IPS-11a (cell line): ENCODE data around the gene GRIN3A.
"Not testable (repeated sequence)": the region's sequence is repeated elsewhere in the genome, so short reads cannot be mapped to it uniquely, and the experiment has no call there.

Experiments used
- H3K4me3 ChIP-seq: one replicate; pipeline ENCODE4 v1.5.1; 2013; ENCODE audit warnings: low read depth, low read length, control low read depth

Gene GRIN3A

DNA sequence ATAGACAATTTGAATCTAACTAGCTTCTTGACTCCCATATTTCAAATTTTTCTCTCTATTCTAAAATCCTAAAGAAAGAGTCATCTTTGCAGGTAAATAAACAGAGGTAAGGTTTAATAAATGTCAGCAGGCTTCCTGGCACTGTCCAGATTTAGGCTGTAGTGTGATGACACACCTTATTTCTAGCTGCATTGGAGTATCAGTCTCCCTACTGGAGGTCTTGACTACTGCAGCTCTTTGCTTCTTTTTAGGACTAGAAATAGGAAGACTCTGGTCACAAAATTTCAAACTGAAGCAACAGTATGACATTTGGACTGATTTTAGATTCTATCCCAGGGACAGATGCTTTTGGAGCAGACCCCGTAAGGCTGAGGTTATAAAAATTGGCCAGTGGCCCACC, 103.0 kb downstream of the GRIN3A start:
- H3K4me3 ChIP-seq: no peak overlapping the region

DNA sequence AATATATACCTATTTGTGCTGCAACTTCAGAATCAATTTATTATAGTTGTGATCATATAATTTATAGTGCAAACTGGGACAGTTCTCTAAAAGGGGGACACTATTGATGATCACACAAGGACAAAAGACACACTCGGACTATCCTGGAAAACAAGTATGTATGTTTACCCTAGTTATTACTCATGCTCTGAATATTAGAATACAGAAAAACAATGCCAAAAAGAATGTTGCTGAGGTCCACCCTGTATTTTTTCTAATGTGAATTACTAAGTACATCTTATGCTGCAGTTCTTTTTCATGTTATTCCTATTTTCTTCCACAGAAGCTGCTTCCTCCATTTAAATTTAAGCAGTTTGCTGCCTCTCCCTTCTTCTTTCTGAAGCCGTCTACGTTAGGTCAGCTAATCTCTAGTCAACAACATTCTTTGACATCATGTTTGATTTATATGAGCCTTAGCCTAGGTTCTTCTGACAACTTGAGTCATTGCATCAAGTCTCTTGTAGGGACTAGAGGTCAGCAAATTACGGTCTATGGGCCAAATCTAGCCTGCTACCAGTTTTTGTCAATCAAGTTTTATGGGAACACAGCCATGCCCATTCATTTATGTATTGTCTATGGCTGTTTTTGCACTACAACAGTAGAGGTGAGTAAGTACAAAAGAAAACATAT, 103.6 kb downstream of the GRIN3A start:
- no peak overlapping the region for H3K4me3 ChIP-seq

DNA sequence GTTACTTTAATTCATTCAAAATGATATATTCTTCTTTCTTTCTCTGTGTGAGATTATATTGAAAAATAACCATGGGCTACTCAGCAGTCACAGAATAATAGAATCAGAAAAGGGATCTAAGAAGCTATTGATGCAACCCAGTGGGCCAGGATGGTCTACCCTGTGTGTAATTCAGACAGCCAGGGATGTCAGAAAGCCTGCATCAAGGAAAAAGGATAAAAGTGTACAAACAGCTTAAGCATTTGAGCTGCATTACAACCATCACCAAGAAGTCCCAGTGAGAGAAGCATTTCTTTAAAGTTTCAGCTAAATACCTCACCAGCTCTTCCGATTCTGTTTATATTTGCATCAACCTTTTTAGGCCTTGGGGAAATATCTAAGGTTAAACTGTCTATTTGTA, 105.8 kb downstream of the GRIN3A start:
- no peak overlapping the region for H3K4me3 ChIP-seq

DNA sequence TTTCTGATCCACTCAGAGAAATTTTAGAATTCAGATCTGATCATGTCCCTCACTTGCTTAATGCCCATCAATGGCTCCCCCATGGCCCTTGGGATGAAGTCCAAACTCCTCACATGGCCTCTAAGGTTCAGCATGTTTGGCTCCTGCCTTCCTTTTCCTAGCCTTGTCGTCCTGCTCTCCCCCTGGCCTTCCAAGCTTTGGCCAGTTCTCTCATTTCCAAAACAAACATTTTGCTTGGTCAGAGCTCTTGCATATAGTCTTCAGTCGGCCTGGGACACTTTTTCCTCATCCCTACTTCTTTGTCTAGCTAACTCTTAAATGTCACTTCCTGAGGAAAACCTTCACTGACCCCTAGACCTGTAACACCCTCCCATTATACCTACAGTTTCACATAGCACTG, 106.6 kb downstream of the GRIN3A start:
- H3K4me3 ChIP-seq: no peak overlapping the region

DNA sequence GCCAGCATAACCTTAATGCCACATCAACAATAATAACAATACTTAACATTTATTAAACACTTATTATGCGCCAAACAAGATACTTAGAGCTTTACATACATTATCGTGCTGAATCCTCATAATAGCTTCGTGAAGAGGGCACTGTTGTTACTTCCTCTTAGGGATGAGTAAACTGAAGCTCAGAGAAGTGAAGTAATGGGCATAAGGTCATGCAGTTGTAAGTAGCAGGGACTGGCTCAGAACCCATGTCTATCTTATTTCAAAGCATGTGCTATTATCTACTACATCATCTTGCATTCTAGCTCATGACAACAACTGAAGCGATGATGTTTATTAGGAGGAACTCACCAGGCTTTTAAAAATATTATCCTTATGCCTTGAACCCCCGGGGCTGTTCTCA, 108.8 kb downstream of the GRIN3A start:
- H3K4me3 ChIP-seq: no peak overlapping the region

DNA sequence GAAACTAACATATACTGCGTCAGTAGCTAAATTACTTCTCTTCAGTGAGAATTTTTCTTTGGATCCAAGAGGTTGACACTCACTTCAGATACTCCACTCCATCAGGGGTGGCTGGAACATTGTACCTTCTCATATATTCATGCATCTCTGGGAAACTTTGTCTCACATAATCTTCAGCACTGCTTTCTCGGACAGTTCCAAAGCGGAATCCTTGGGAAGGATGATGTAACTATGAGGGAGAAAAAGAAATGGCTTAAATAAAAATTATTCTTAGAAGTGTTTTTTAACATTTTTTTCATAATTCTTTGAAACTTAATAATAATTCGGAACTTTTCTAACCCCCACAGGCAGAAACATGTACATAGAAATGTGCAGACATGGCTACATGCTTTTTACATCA, 110.3 kb downstream of the GRIN3A start:
- H3K4me3 ChIP-seq: no peak overlapping the region

DNA sequence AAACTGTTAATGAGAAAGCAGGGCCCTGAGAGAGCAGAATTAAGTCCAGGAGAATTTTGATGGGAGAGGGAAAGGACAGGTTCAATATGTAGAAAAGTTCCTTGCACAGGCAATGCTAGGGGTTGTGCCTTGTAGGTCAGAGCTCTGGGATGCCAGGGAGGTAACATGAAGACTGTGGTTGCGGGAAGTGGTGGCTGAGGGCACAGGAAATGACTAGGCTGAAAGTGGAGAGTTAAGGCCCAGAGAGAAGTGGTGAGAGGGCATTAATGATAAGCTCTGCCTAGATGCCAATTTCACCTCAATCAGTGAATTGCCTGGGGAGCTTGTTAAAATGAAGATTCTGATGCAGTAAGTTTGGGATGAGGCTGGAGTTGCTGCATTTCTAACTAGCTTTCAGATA, 112.2 kb downstream of the GRIN3A start:
- no peak overlapping the region for H3K4me3 ChIP-seq

DNA sequence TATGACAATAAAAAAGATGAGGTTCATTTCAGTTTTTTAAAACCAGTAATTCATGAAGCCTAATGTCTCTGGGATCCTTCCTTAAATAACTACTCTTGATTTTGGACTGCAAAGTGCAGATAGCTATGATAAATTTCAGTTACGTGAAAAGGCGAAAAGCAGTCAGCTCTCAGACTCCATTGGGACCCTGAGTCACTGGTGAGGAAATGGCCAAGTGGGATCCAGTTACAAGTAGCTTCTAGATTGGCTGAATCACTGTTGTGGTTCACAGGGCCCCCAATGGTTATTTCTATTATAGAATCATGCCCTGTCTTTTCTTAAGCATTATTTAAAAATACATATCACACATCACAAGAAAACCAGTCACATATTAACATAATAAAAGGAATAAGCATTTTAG, 112.6 kb downstream of the GRIN3A start:
- no peak overlapping the region for H3K4me3 ChIP-seq

DNA sequence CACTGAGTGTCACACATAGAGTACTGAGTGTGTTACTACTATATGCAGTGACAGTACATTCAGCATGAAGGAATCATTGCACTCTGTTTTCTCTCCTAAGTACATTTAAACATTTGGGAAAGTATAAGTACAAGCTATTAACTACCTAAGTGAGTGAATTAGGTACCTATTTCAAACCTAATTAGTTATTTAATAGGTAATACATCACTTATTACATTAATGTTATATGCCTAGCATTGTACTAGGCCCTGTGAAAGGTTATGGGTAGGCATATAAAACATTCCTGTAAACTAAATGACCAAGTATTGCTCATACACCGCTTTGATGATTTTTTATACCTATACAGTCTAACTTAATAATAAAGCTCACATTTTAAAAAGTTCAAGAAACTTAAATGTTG, 118.0 kb downstream of the GRIN3A start:
- no peak overlapping the region for H3K4me3 ChIP-seq

DNA sequence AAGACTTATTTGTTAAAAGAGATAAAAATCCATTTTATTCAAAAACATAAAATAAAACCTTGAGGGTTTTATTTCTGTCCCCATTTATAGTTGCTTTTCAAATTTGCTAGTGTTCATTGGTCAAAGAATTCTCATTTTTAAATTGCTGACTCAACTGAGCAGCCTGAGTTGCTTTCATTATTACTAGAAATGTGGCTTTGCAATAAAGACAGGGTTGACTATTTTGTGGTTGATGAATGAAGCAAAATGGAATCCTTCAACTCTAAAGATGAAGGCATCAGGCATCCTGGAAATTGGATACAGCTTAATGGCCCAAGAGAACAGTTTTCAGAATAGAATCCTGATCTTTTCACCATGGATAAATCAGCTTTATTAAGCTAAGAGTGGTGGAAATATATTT, 119.7 kb downstream of the GRIN3A start:
- no peak overlapping the region for H3K4me3 ChIP-seq

DNA sequence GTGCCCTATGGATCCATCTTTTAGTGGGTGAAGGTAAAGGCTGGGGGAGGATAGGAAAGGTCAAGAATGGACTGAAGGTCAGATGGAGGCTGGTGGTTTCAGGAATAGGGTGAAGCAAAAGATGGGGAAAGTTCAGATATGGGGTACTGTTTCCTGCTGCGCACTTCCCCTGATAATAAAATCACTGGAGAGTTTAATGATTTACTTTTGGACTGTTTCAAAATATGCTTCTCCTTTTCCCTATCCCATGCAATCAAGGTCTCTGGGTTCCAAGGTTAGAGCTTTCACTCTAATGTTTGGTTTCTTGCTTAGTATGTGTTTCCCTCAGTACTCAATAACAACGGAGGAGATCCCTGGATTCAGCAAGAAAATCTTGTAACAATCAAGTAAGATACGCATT, 132.9 kb downstream of the GRIN3A start:
- no peak overlapping the region for H3K4me3 ChIP-seq

DNA sequence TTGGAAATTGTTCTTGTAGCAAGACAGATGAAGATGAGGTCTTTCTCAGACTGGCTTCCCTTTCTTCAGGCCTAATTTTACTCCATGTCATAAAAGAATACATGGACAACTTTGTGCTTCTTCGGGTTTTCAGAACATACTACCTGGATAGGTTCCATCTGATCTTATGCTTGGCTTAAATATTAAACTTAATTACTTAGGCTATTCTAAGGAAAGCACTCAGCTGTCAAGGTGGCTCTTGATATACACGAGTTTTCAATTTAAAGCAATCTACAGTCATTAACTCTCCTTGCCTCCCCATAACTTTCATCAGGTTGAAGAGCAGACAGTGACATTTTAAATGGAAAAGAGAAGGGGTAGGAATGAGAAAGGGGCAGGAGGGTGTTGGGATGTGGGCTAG, 134.2 kb downstream of the GRIN3A start:
- no peak overlapping the region for H3K4me3 ChIP-seq

DNA sequence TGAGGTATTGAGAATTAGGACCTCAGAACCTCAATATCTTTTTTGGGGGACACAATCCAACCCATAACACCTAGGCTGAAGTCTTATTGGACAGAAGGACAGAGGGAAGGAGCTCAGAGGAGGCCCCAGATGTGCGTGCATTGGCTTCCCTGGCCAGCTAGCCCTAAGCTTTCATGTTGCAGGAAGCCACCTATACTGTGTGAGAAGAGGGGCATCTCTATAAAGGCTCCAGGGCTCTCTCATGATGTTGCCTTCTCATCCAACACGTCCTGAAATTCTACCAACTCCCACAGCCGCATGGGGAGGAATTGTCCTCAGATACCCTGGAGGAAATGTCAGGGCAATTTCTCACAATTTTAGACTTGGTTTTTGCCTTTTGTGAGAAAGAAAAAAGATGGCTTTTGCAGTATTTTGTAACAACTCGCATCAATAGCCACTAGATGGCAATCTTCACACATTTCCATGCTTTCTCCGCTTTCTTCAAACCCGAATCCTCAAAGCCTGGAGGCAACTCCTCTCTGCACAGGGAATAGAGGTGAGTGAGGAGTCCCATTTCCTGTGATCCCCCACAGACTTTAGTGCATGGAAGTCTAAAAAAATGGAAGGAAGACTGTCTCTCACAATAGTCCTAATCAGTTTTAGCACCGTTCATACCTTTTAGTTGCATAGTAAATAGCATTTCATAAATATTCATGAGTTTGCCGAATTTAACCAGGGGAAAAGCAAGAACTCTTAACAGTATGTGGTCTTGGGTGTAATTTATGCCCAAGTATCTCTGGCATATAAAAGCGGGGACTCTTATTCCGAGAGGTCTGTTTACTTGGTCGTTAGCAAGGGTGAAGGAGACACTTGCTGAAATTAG, 136.3 kb downstream of the GRIN3A start:
- no peak overlapping the region for H3K4me3 ChIP-seq

DNA sequence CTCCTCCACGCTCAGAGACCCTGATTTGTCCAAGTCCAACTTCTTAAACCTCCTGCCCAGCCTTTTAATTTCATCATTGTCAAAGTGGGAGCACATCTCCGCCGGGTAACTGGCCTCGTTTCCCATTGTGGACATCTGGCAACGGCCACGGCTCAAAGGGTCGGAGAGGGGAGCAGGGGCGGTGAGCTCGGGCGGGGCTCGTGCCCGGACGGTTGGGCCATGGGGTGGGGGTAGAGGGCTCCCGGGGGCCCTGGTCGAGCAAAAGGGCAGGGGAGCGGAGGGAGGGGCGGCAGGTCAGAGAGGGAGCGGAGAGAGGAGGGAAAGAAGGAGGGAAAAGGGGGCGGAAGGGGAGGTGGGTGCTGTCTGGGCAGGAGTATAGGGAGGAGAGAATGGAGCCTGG, 143.7 kb downstream of the GRIN3A start, which contains the start of gene PPP3R2:
Gene PPP3R2 (minus strand): TSS at position 174 of the 400 bp plus-strand sequence. CDS start 48 bp downstream, at position 126.
- H3K4me3 ChIP-seq: no peak within 1 kb of the TSS

DNA sequence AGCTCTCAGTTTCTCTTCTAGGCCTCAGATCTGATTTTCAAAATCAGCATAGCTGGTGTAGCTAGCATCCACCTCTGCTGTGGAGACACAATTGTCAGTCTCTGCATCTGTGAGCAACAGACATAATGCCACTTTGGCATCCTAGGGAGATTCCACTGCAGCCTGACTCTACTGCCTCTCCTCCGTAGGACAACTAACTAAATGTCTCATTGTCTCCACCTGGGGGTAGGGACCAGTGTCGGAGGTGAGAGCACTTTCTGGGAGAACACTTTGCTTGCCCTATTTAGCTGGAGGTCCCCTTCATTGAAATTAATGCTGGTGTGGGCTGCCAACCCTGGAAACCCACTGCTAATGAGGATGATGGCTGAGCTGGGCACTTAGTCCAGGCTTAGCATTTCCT, 145.1 kb downstream of the GRIN3A start:
- H3K4me3 ChIP-seq: no peak overlapping the region

DNA sequence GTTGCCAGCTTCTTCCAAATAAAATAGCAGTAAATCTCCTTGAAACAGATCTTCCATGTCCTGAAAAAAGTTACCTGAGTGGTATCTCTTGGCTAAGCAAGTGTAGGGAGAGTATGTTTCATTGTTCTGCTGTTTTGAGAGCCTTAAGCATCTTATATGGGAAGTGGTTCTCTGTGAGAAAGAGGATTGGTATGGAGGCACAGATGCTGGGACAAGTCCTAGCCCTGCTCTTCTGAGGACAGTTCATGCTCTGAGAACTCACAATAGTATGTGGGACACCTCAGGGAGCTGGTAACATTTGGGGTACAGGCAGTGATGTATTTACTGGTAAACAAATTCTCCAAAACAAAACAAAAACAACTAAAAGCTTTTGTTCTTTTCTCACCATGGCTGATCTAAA, 145.7 kb downstream of the GRIN3A start:
- no peak overlapping the region for H3K4me3 ChIP-seq

DNA sequence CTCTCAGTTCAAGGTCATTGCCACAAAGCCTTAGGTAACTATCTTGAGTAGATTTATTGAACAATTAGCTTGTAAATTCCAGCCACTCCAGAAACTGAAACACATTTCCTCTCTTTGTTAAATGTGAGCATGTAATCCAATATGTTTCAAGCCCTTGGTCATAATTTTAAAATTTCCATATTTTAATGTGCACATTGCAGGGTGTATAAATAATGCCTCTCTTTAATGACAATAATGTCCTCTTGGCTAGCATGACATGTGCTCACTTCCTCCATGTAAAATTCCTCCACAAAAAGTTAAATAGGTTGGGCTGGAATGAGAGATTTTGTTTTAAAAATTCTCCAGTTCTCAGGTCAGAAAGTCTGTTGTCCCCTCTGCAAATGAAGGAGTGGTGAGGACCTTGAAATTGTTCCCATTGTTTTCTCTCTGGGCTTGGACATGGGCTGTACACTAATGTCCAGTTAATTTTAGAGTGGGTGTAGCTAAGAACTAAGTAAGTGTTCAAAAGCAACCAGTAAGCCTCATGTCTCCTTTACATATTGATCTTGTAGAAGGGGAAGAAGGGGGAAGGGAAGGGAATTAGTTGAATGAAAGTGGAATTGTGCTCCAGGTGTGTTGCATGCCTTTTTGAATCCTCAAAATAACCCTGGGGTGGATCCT, 146.5 kb downstream of the GRIN3A start:
- no peak overlapping the region for H3K4me3 ChIP-seq

DNA sequence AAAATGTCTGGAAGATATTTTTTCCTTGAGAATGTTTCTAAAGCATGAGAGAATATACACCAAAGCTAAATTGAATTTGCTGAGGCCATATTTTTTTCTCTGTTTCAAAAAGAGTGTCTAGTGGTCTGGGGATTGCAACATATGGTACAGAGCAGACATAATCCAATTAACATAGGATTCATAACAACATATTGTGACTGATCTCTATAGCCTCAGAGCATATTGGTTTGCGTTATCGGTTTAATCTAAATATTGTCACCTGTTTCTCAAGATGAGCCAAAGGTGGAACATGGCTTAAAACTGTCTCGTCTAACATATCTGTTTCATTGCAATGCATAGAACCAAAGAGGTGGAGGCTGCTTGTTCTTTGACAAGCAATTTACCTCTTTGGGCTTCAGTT, 147.5 kb downstream of the GRIN3A start:
- no peak overlapping the region for H3K4me3 ChIP-seq

DNA sequence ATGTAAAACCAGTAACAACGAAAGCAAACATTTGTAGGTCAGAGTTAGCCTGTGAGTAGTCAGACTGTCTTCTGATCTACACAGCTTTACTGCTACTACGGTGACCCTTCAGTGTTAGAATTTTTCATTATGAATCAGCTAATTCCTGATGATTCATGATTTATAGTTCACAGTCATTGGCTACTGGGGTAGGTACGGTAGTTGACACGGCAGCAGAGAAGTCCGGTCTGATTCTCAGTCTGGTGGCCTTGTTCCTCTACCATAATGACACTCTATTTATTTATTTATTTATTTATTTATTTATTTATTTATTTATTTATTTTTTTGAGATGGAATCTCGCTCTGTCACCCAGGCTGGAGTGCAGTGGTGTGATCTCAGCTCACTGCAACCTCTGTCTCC, 148.4 kb downstream of the GRIN3A start:
- H3K4me3 ChIP-seq: not testable (repeated sequence)

DNA sequence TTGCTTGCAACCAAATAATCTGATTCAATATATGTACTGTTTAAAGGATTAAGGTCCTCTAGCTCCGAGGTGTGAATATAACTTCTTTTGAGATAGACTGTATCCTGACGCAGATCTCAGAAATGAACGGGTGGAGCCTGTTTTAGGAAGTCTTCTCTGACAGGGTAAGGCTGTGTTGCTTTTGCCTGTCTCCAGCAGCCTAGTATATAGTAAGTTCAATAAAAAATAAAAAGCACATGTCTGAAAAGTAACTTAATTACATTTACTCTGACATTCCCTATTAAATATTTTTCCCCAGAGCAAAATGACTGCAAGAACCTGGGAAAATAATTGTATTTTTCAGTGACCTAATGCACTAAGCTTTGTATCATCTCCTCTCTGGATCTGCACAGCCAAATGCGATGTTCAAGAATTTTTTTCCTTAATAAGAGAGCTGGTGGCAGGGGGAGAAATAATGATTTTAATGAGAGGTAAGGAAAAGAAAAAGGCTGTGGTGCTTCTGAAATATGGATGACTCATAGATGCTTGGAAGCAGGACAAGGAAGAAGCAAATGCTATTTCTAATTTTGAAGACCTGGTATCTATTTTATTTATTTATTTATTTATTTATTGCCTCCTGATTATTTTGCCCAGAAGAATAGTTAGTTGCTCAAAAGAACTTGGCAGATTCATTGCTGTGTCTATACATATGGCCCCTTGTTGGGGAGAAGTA, 151.0 kb downstream of the GRIN3A start:
- H3K4me3 ChIP-seq: no peak overlapping the region

DNA sequence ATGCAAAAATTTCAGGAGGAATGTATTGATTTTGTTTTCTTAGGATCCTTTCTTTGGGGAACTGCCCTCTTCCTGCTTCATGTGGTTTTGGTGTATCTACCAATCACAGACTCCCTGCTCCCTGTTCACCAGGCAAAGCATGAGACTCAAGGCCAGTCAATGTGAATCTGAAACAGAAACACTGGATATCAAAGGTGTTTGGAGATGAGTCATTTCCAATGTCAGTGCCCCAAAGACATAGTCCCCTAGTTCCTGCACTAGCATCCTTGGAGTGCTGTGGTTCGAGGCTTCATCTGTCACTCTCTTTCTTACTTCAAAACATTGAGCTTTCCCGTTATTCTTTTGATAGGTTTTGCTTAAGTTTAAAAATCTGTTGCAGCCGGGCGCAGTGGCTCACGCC, 151.8 kb downstream of the GRIN3A start:
- H3K4me3 ChIP-seq: no peak overlapping the region
